ENCODE results near the gene B4GALT3. TPM values are rescaled to one million over a fixed set of nuclear protein-coding genes. Genes with fewer than 3 reads are reported as not detected.

The B4GALT3 gene
- total and polyA plus RNA-seq, 2 donors (not counting 1 experiment from before 2014, with no cell fraction given) = 17.8 to 18.7 TPM

GRCh38 chr1:161190962-161191521 is 13.7 kb upstream of the B4GALT3 start:
- H3K4me2 ChIP-seq (ENCODE audit: extremely low read depth, insufficient read depth, low read length) = no peak overlapping the region
- H3K27ac ChIP-seq (ENCODE audit: insufficient read depth, low read length) = no peak overlapping the region
- no peaks in the 10 kb centered on the region for H3K9me3 ChIP-seq (ENCODE audit: control insufficient read depth, insufficient read depth, low read depth, low read length)
- H3K9ac ChIP-seq (ENCODE audit: insufficient read depth, low read length) = no peak overlapping the region
- peaks cover under 1% of the 10 kb centered on the region for H3K79me2 ChIP-seq (ENCODE audit: control insufficient read depth, insufficient read depth, low read length)
- H3K4me3 ChIP-seq (replicated peaks in 1 of 4; ENCODE audit: control extremely low read depth in 1 of 4, insufficient read depth in 1 of 4, low read depth in 3 of 4, low read length in 4 of 4) = no peak overlapping the region
- no peaks in the 10 kb centered on the region for H3K4me1 ChIP-seq (ENCODE audit: control insufficient read depth, extremely low read depth, insufficient read depth, low read length)
- no peak for TF ChIP-seq EZH2 (IDR thresholded peaks at IDR 0.05; ENCODE audit: low read length, missing control alignments)
- TF ChIP-seq CTCF (conservative IDR thresholded peaks at IDR 0.05 in 1 of 2, IDR thresholded peaks at IDR 0.05 in 1 of 2; ENCODE audit: low read depth in 1 of 2, low read length in 2 of 2) = no peak
- H2AFZ ChIP-seq (ENCODE audit: low read length) = no peak overlapping the region
- no peak for DNase-seq (ENCODE audit: low read depth in 2 of 2)
- H4K20me1 ChIP-seq (ENCODE audit: control insufficient read depth, extremely low read depth, insufficient read depth, low read length) = no peaks in the 10 kb centered on the region
- H3K36me3 ChIP-seq (ENCODE audit: control insufficient read depth, insufficient read depth, low read length) = peaks cover 14% of the 10 kb centered on the region
- H3K27me3 ChIP-seq (ENCODE audit: control insufficient read depth, insufficient read depth, low read length) = no peaks in the 10 kb centered on the region

- no peak overlapping the region for H3K27ac ChIP-seq (ENCODE audit: insufficient read depth, low read length)
- H3K27me3 ChIP-seq (ENCODE audit: control insufficient read depth, insufficient read depth, low read length) = no peaks in the 10 kb centered on the region
- TF ChIP-seq EZH2 (IDR thresholded peaks at IDR 0.05; ENCODE audit: low read length, missing control alignments) (no peak), CTCF (conservative IDR thresholded peaks at IDR 0.05 in 1 of 2, IDR thresholded peaks at IDR 0.05 in 1 of 2; ENCODE audit: low read depth in 1 of 2, low read length in 2 of 2) (no peak)
These were observed 11.7 kb upstream of the B4GALT3 start for GRCh38 chr1:161189036-161189435.

GRCh38 chr1:161188381-161188780 is 11.1 kb upstream of the B4GALT3 start:
- Histone ChIP-seq H4K20me1 (ENCODE audit: control insufficient read depth, extremely low read depth, insufficient read depth, low read length) (no peaks in the 10 kb centered on the region), H3K4me3 (replicated peaks in 1 of 4; ENCODE audit: control extremely low read depth in 1 of 4, insufficient read depth in 1 of 4, low read depth in 3 of 4, low read length in 4 of 4) (no peak overlapping the region), H3K4me1 (ENCODE audit: control insufficient read depth, extremely low read depth, insufficient read depth, low read length) (peaks cover 2% of the 10 kb centered on the region), H3K36me3 (ENCODE audit: control insufficient read depth, insufficient read depth, low read length) (peaks cover 9% of the 10 kb centered on the region), H3K27me3 (ENCODE audit: control insufficient read depth, insufficient read depth, low read length) (no peaks in the 10 kb centered on the region), H3K79me2 (ENCODE audit: control insufficient read depth, insufficient read depth, low read length) (no peaks in the 10 kb centered on the region), H3K9me3 (ENCODE audit: control insufficient read depth, insufficient read depth, low read depth, low read length) (no peaks in the 10 kb centered on the region), H3K27ac (ENCODE audit: insufficient read depth, low read length) (no peak overlapping the region), H3K9ac (ENCODE audit: insufficient read depth, low read length) (no peak overlapping the region), H3K4me2 (ENCODE audit: extremely low read depth, insufficient read depth, low read length) (no peak overlapping the region), H2AFZ (ENCODE audit: low read length) (no peak overlapping the region)
- TF ChIP-seq CTCF (conservative IDR thresholded peaks at IDR 0.05 in 1 of 2, IDR thresholded peaks at IDR 0.05 in 1 of 2; ENCODE audit: low read depth in 1 of 2, low read length in 2 of 2) = no peak
- no peak for TF ChIP-seq EZH2 (IDR thresholded peaks at IDR 0.05; ENCODE audit: low read length, missing control alignments)
- DNase-seq (ENCODE audit: low read depth in 2 of 2) = no peak

More at GRCh38 chr1:161189036-161189435, 11.7 kb upstream of the B4GALT3 start:
- Histone ChIP-seq H3K4me1 (ENCODE audit: control insufficient read depth, extremely low read depth, insufficient read depth, low read length) (peaks cover 2% of the 10 kb centered on the region), H4K20me1 (ENCODE audit: control insufficient read depth, extremely low read depth, insufficient read depth, low read length) (no peaks in the 10 kb centered on the region), H3K79me2 (ENCODE audit: control insufficient read depth, insufficient read depth, low read length) (no peaks in the 10 kb centered on the region), H3K36me3 (ENCODE audit: control insufficient read depth, insufficient read depth, low read length) (peaks cover 14% of the 10 kb centered on the region), H3K9ac (ENCODE audit: insufficient read depth, low read length) (no peak overlapping the region), H3K4me2 (ENCODE audit: extremely low read depth, insufficient read depth, low read length) (no peak overlapping the region), H3K4me3 (replicated peaks in 1 of 4; ENCODE audit: control extremely low read depth in 1 of 4, insufficient read depth in 1 of 4, low read depth in 3 of 4, low read length in 4 of 4) (no peak overlapping the region), H3K9me3 (ENCODE audit: control insufficient read depth, insufficient read depth, low read depth, low read length) (no peaks in the 10 kb centered on the region), H2AFZ (ENCODE audit: low read length) (no peak overlapping the region)
- DNase-seq (ENCODE audit: low read depth in 2 of 2) = no peak

Measured in fibroblast of lung (primary cell).